Measurements from ENCODE around the gene USF3. TPM values are rescaled to one million over a fixed set of nuclear protein-coding genes. Genes with fewer than 3 reads are reported as not detected.

USF3 gene
- total and polyA plus RNA-seq, 2 of the 8 experiments (the other 6 are each of a cell fraction or from before 2014, with no cell fraction given), result 9.6 to 18.5 TPM

- 92% methylated on average over 5 of the region's 5 CpGs; no CpG with 5 or more reads in 1 of the 2 experiments for WGBS, 2 experiments (ENCODE audit: extremely low coverage in 1 of 2, insufficient coverage in 1 of 2, insufficient read length in 1 of 2, insufficient replicate concordance in 2 of 2, low coverage in 1 of 2, low lambda C conversion rate in 2 of 2, missing lambda C conversion rate in 1 of 2)
- no peak overlapping the region for H2BK5ac ChIP-seq (ENCODE audit: low read depth, low read length)
- ChIA-PET POLR2A (ENCODE audit: partially characterized antibody) (interaction anchor here (1.0 to 1.3 kb wide), 2 partner anchors 8 to 13 kb away, joined by 3 to 6 read pairs; no protein-coding TSS in a partner anchor), CTCF (ENCODE audit: partially characterized antibody) (interaction anchor here (0.8 to 1.3 kb wide), 3 partner anchors 79 to 154 kb away, joined by 3 to 6 read pairs (median 3); no protein-coding TSS in a partner anchor)
- no peak for DNase-seq (ENCODE audit: low read depth in 1 of 2, low spot score in 2 of 2)
- no peak overlapping the region for H4K5ac ChIP-seq (ENCODE audit: insufficient read length, low read depth, low read length)
- no peak overlapping the region for H4K8ac ChIP-seq (ENCODE audit: extremely low read depth, insufficient read depth, low read length)
- H4K20me1 ChIP-seq (replicated peaks in 1 of 2; ENCODE audit: control insufficient read depth in 1 of 2, insufficient read depth in 2 of 2, low read length in 2 of 2), result no peaks in the 10 kb centered on the region
- H2BK120ac ChIP-seq (replicated peaks; ENCODE audit: low read depth, low read length), result no peak overlapping the region
- H3K4me3 ChIP-seq (ENCODE audit: extremely low read depth in 1 of 4, insufficient read depth in 2 of 4, low read depth in 3 of 4, low read length in 4 of 4), result no peak overlapping the region
- H2AFZ ChIP-seq (ENCODE audit: low read length), result no peak overlapping the region
- peaks cover 2% of the 10 kb centered on the region for H3K23me2 ChIP-seq (ENCODE audit: low read depth, low read length)
- H3K36me3 ChIP-seq (ENCODE audit: control insufficient read depth in 2 of 4, insufficient read depth in 4 of 4, low read length in 3 of 4), result no peaks in the 10 kb centered on the region
- no peak overlapping the region for H3K27ac ChIP-seq (ENCODE audit: low read depth, low read length)
- H3K79me2 ChIP-seq (ENCODE audit: control insufficient read depth in 1 of 2, insufficient read depth in 2 of 2, low read length in 2 of 2), result peaks cover 0 to 12% of the 10 kb centered on the region in 2 experiments; a peak in 2 of 4 replicates
- no peak overlapping the region for H2BK12ac ChIP-seq (ENCODE audit: low read depth, low read length)
- H3K9ac ChIP-seq (replicated peaks in 1 of 4; ENCODE audit: extremely low read depth in 1 of 4, low read depth in 3 of 4, low read length in 3 of 4), result no peak overlapping the region
- no peak overlapping the region for H3K23ac ChIP-seq (ENCODE audit: insufficient read length)
- TF ChIP-seq CHD2 (IDR thresholded peaks at IDR 0.05; ENCODE audit: low read length) (no peak), RNF2 (IDR thresholded peaks at IDR 0.05; ENCODE audit: borderline replicate concordance, low read depth, low read length, missing control alignments, poor library complexity, severe bottlenecking) (no peak), ASH2L (IDR thresholded peaks at IDR 0.05; ENCODE audit: low read length) (no peak), TCF12 (IDR thresholded peaks at IDR 0.05; ENCODE audit: low read depth, low read length) (no peak), RXRA (IDR thresholded peaks at IDR 0.05; ENCODE audit: insufficient read depth, low read depth, low read length) (no peak), GABPA (IDR thresholded peaks at IDR 0.05; ENCODE audit: borderline replicate concordance, insufficient read depth, low read length) (no peak), JUND (IDR thresholded peaks at IDR 0.05; ENCODE audit: low read length) (no peak), EP300 (IDR thresholded peaks at IDR 0.05; ENCODE audit: borderline replicate concordance in 1 of 2, low read depth in 2 of 2, low read length in 2 of 2) (no peak), SP1 (IDR thresholded peaks at IDR 0.05; ENCODE audit: low read depth, low read length) (no peak)
- TF ChIP-seq, protein P1, sequence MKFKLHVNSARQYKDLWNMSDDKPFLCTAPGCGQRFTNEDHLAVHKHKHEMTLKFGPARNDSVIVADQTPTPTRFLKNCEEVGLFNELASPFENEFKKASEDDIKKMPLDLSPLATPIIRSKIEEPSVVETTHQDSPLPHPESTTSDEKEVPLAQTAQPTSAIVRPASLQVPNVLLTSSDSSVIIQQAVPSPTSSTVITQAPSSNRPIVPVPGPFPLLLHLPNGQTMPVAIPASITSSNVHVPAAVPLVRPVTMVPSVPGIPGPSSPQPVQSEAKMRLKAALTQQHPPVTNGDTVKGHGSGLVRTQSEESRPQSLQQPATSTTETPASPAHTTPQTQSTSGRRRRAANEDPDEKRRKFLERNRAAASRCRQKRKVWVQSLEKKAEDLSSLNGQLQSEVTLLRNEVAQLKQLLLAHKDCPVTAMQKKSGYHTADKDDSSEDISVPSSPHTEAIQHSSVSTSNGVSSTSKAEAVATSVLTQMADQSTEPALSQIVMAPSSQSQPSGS (IDR thresholded peaks at IDR 0.05; ENCODE audit: low read length), result no peak
- TF ChIP-seq, protein P2, sequence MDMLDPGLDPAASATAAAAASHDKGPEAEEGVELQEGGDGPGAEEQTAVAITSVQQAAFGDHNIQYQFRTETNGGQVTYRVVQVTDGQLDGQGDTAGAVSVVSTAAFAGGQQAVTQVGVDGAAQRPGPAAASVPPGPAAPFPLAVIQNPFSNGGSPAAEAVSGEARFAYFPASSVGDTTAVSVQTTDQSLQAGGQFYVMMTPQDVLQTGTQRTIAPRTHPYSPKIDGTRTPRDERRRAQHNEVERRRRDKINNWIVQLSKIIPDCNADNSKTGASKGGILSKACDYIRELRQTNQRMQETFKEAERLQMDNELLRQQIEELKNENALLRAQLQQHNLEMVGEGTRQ (IDR thresholded peaks at IDR 0.05; ENCODE audit: low read length), result no peak
- H3K4me2 ChIP-seq (ENCODE audit: insufficient read depth in 1 of 2, low read depth in 2 of 2, low read length in 2 of 2), result no peak overlapping the region; a peak in 1 of 4 replicates
- no peaks in the 10 kb centered on the region for H3K27me3 ChIP-seq (replicated peaks in 1 of 4; ENCODE audit: control insufficient read depth in 3 of 4, extremely low read depth in 1 of 4, insufficient read depth in 3 of 4, low read length in 3 of 4)
- H3K9me3 ChIP-seq (ENCODE audit: insufficient read depth in 2 of 2, low read depth in 1 of 2, low read length in 1 of 2), result no peaks in the 10 kb centered on the region; a peak in 1 of 4 replicates
- H3K56ac ChIP-seq (replicated peaks; ENCODE audit: insufficient read length, low read depth, low read length), result no peak overlapping the region
- FAIRE-seq, result no peak
- H3K18ac ChIP-seq (ENCODE audit: extremely low read depth, low read length), result no peak overlapping the region
- H4K91ac ChIP-seq (replicated peaks; ENCODE audit: insufficient read length, low read length), result no peak overlapping the region
- no peaks in the 10 kb centered on the region for H3K79me1 ChIP-seq (ENCODE audit: low read depth, low read length)
- H2BK15ac ChIP-seq (ENCODE audit: low read length), result no peak overlapping the region
- no peak overlapping the region for H2BK20ac ChIP-seq (ENCODE audit: low read length)
- no peak overlapping the region for H2AK5ac ChIP-seq (ENCODE audit: low read depth, low read length)
- peaks cover 0 to 9% (median 4%) of the 10 kb centered on the region in 4 experiments; a peak in 6 of 7 replicates for H3K4me1 ChIP-seq (replicated peaks in 1 of 4; ENCODE audit: control insufficient read depth in 3 of 4, insufficient read depth in 4 of 4, low read length in 3 of 4)
- H3K4ac ChIP-seq (replicated peaks; ENCODE audit: insufficient read length, low read depth, low read length), result no peak overlapping the region
- H3K14ac ChIP-seq (ENCODE audit: insufficient read length), result no peak overlapping the region
Observed at GRCh38 chr3:113685124-113685523, 11.3 kb downstream of the USF3 start.

Data from H1 (cell line).